CD4-positive, CD25-positive, alpha-beta regulatory T cell (primary cell): ENCODE results near the gene PML. TPM values are rescaled to one million over a fixed set of nuclear protein-coding genes. Genes with fewer than 3 reads are reported as not detected.

Experiments
- ATAC-seq, 2 donors: fragments of 150-1000 bp; cut with Tn5 transposase; one replicate each; pipeline ENCODE4 v1.10.0; 2021; ENCODE audit warnings: low read depth in 2 of 2, moderate number of reproducible peaks in 2 of 2, moderate library complexity in 1 of 2
- DNase-seq, 3 donors: peaks; one replicate each; pipeline versions ENCODE4 v3.0.0 to v3.0.0-alpha.2; 2012 to 2022; ENCODE audit warnings: mixed read lengths in 1 of 3
- H3K27ac ChIP-seq: one replicate; pipeline ENCODE4 v1.7.0; 2013; ENCODE audit warnings: mild to moderate bottlenecking, low read length; ENCODE audit not compliant: insufficient read depth, poor library complexity, severe bottlenecking
- H3K27me3 ChIP-seq: one replicate; pipeline ENCODE4 v1.7.0; 2013; ENCODE audit warnings: low read length; ENCODE audit not compliant: control insufficient read depth, insufficient read depth
- H3K36me3 ChIP-seq: one replicate; pipeline ENCODE4 v1.7.0; 2013; ENCODE audit warnings: mild to moderate bottlenecking, low read length, moderate library complexity; ENCODE audit not compliant: control insufficient read depth, insufficient read depth
- H3K4me1 ChIP-seq: 2 replicates; pipeline ENCODE4 v1.7.0; 2013; ENCODE audit warnings: mild to moderate bottlenecking, low read length; ENCODE audit not compliant: insufficient read depth, control insufficient read depth, poor library complexity, severe bottlenecking
- H3K4me3 ChIP-seq: one replicate; pipeline ENCODE4 v1.7.0; 2013; ENCODE audit warnings: low read depth, mild to moderate bottlenecking, low read length, moderate library complexity
- H3K9me3 ChIP-seq, 2 experiments: 1 replicate in 1 of 2; 2 replicates in 1 of 2; pipeline ENCODE4 v1.7.0; 2013; ENCODE audit warnings: low read length in 2 of 2, mild to moderate bottlenecking in 1 of 2, moderate library complexity in 1 of 2; ENCODE audit not compliant: control insufficient read depth in 2 of 2
- H3K27ac Mint-ChIP-seq, 3 donors: one replicate each; pipeline ENCODE4 v1.8.0; 2020 to 2022; ENCODE audit warnings: mild to moderate bottlenecking in 3 of 3, mixed read lengths in 3 of 3, moderate library complexity in 2 of 3
- H3K27me3 Mint-ChIP-seq: one replicate; pipeline ENCODE4 v1.8.0; 2022; ENCODE audit warnings: mild to moderate bottlenecking, mixed read lengths
- H3K36me3 Mint-ChIP-seq: one replicate; pipeline ENCODE4 v1.8.0; 2020; ENCODE audit warnings: mixed read lengths
- H3K4me1 Mint-ChIP-seq, 4 donors: one replicate each; pipeline ENCODE4 v1.8.0; 2020 to 2022; ENCODE audit warnings: mixed read lengths in 4 of 4, mild to moderate bottlenecking in 1 of 4
- H3K4me3 Mint-ChIP-seq, 4 donors: one replicate each; pipeline ENCODE4 v1.8.0; 2020 to 2022; ENCODE audit warnings: mild to moderate bottlenecking in 4 of 4, mixed read lengths in 4 of 4, moderate library complexity in 3 of 4
- H3K9me3 Mint-ChIP-seq, 7 donors: one replicate each; pipeline ENCODE4 v1.8.0; 2020 to 2022; ENCODE audit warnings: mixed read lengths in 7 of 7, mild to moderate bottlenecking in 3 of 7, moderate library complexity in 2 of 7
- polyA plus RNA-seq, 4 donors: library from polyadenylated mRNA; unstranded; fragments of 300-500 nt; fragmentation: Illumina TruSeq; gene quantifications; one replicate each; pipeline ENCODE4 v1.2.3, GENCODE V29; 2021
- total RNA-seq: library from RNA; stranded (reverse); gene quantifications from one replicate; pipeline ENCODE4 v1.2.3, GENCODE V29; 2022

Gene PML
- total and polyA plus RNA-seq, 5 donors from 2014 or later: 13.7 to 57.6 (median 23.2) TPM

DNA sequence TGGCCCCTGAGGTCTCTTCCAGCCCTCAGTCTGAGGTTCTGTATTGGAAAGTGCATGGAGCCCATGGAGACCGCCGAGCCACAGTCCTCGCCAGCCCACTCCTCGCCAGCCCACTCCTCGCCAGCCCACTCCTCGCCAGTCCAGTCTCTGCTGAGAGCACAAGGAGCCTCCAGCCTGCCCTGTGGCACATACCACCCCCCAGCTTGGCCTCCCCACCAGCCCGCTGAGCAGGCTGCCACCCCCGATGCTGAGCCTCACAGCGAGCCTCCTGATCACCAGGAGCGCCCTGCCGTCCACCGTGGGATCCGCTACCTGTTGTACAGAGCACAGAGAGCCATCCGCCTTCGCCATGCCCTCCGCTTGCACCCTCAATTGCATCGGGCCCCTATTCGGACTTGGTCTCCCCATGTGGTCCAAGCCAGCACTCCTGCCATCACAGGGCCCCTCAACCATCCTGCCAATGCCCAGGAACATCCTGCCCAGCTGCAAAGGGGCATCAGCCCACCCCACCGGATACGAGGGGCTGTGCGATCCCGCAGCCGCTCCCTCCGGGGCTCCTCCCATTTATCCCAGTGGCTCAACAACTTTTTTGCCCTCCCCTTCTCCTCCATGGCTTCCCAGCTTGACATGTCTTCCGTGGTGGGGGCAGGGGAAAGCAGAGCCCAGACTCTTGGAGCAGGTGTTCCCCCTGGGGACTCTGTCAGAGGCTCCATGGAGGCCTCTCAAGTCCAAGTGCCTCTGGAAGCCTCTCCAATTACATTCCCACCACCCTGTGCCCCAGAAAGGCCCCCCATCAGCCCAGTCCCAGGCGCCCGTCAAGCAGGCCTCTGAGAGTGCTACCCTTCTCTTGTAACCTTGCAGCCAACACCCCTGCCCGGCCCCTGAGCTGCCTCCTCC, 40.9 kb downstream of the PML start:
- H3K9me3 ChIP-seq: no peaks in the 10 kb centered on the region
- no peak for DNase-seq
- H3K9me3 Mint-ChIP-seq: no peaks in the 10 kb centered on the region
- no peak overlapping the region for H3K4me3 ChIP-seq
- H3K27ac Mint-ChIP-seq: peak overlapping the region in 1 of 3 donors; percentile 9
- H3K36me3 Mint-ChIP-seq: peaks cover 41% of the 10 kb centered on the region
- no peak overlapping the region for H3K4me3 Mint-ChIP-seq
- H3K36me3 ChIP-seq: peaks cover 68% of the 10 kb centered on the region
- no peaks in the 10 kb centered on the region for H3K27me3 ChIP-seq
- ATAC-seq: no peak
- H3K27me3 Mint-ChIP-seq: no peaks in the 10 kb centered on the region
- no peak overlapping the region for H3K27ac ChIP-seq
- no peaks in the 10 kb centered on the region for H3K4me1 ChIP-seq
- peaks cover 0 to 6% (median 1%) of the 10 kb centered on the region in 4 donors for H3K4me1 Mint-ChIP-seq

DNA sequence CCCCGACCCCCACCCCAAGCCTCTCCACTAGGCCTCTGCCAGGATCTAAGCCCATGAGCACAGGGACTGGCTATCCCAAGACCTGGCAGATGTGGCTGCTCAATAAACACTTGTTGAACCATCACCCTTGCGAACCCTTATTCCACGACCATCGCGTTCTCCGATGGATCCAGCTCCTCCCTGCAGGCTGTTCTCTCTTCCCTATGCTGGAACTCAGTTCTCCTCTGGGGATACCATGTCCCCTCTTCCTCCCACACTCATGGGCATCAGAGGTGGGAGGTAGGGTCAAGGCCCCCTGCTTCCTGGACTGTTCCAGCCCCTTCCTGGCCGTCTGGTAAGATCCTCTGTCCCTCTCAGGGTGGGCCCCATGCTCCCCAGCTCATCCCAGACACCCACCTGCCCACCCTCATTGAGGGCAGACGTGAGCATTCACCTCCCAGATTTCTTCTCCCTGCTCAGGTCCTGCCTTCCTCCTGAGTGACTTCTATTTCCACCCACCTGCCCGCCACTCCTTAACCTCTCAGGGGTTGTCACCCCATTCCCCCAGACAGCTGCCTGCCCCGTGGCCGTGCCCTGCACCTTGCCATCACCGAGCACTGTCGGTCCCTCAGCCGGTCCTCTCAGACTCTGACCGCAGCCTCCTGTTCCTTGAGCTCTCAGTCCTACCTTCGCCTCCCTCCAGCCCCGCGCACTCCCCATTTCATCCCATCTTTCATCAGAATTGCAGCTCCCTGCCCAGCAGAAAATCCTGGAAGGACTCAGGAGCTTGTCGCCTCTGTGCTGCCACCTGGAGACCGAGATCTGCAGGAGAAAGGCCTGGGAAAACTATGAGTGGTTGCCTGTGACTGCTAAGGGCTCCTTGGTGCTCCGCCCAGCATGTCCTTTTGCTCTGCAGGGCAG, 42.0 kb downstream of the PML start:
- Histone ChIP-seq H3K27me3 (no peaks in the 10 kb centered on the region), H3K27ac (no peak overlapping the region), H3K4me3 (no peak overlapping the region), H3K36me3 (peaks cover 65% of the 10 kb centered on the region), H3K9me3 (no peaks in the 10 kb centered on the region), H3K4me1 (no peaks in the 10 kb centered on the region)
- Mint-ChIP-seq H3K4me1 (peaks cover 0 to 4% (median 1%) of the 10 kb centered on the region in 4 donors), H3K27ac (peak overlapping the region in 2 of 3 donors; percentile 25 to 40), H3K4me3 (no peak overlapping the region), H3K9me3 (no peaks in the 10 kb centered on the region), H3K27me3 (no peaks in the 10 kb centered on the region), H3K36me3 (peaks cover 39% of the 10 kb centered on the region)
- no peak for DNase-seq
- no peak for ATAC-seq

DNA sequence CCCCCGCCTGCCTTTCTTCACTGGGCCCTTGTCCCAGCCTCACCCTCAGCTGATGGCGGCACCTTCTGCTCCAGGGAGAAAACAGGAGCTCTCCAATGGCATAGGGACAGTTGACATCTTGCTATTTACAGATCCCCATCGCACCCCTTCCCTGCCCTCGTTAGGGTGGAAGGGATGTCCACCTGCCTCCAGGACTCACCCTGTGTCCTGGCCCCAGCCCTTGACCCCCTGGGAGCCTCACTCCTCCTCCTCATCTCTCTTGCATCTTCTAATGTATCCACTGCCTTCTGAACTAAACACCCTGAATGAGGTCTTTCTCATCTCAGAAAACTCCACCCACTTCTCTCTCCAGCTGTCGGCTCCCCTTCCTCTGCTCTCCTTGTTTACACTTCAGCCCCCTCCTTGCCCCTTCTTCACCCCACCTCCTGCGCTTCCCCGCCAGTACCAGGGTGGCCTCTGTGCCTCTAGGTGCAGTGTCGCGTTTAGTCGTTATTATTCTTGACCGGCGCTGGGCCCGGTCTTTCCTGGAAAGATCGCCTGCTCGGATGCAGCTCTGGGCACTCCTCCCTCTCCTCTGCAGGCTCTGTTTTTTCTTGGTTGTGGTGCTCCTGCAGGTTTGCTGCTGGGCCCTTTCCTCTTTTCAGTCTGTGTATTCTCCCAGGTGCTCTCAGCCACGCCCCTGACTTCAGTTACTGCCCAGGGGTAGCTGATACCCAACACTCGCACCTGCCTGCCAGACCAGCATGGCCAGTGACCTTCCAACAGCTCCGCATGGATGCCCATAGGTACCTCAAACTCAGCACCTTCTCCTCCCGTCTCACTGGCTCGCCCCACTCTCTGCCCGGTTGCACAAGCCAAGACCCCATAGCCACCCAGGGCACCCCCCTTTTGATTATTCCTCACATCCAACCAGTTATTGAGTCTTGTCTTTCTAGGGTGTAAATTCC, 42.9 kb downstream of the PML start:
- no peaks in the 10 kb centered on the region for H3K27me3 ChIP-seq
- no peaks in the 10 kb centered on the region for H3K4me1 ChIP-seq
- no peaks in the 10 kb centered on the region for H3K9me3 ChIP-seq
- ATAC-seq (no peak), DNase-seq (no peak)
- H3K9me3 Mint-ChIP-seq: no peaks in the 10 kb centered on the region
- H3K4me1 Mint-ChIP-seq: peaks cover 0 to 3% (median 0%) of the 10 kb centered on the region in 4 donors
- H3K4me3 ChIP-seq: no peak overlapping the region
- H3K36me3 Mint-ChIP-seq: peaks cover 37% of the 10 kb centered on the region
- H3K27me3 Mint-ChIP-seq: no peaks in the 10 kb centered on the region
- peak overlapping the region in 1 of 3 donors; percentile 90 for H3K27ac Mint-ChIP-seq
- no peak overlapping the region for H3K27ac ChIP-seq
- H3K36me3 ChIP-seq: peaks cover 57% of the 10 kb centered on the region
- no peak overlapping the region for H3K4me3 Mint-ChIP-seq

- Mint-ChIP-seq H3K4me1 (peaks cover 0 to 3% (median 0%) of the 10 kb centered on the region in 4 donors), H3K4me3 (no peak overlapping the region), H3K9me3 (no peaks in the 10 kb centered on the region), H3K27ac (no peak overlapping the region), H3K27me3 (no peaks in the 10 kb centered on the region), H3K36me3 (peaks cover 34% of the 10 kb centered on the region)
- Histone ChIP-seq H3K27ac (no peak overlapping the region), H3K27me3 (no peaks in the 10 kb centered on the region), H3K4me1 (no peaks in the 10 kb centered on the region), H3K9me3 (no peaks in the 10 kb centered on the region), H3K4me3 (no peak overlapping the region), H3K36me3 (peaks cover 47% of the 10 kb centered on the region)
- ATAC-seq (no peak), DNase-seq (no peak)
Observed at GRCh38 chr15:74038707-74039655, 44.5 kb downstream of the PML start.

- Mint-ChIP-seq H3K9me3 (no peaks in the 10 kb centered on the region), H3K36me3 (peaks cover 27% of the 10 kb centered on the region), H3K4me3 (no peak overlapping the region), H3K27ac (no peak overlapping the region), H3K4me1 (peaks cover 0 to 3% (median 0%) of the 10 kb centered on the region in 4 donors), H3K27me3 (no peaks in the 10 kb centered on the region)
- Histone ChIP-seq H3K27ac (no peak overlapping the region), H3K27me3 (no peaks in the 10 kb centered on the region), H3K9me3 (no peaks in the 10 kb centered on the region), H3K36me3 (peaks cover 41% of the 10 kb centered on the region), H3K4me3 (no peak overlapping the region), H3K4me1 (no peaks in the 10 kb centered on the region)
- ATAC-seq (no peak), DNase-seq (no peak)
Observed at GRCh38 chr15:74039656-74040010, 45.1 kb downstream of the PML start.

- ATAC-seq: no peak
- Mint-ChIP-seq H3K4me1 (peaks cover 0 to 3% (median 0%) of the 10 kb centered on the region in 4 donors), H3K27me3 (no peaks in the 10 kb centered on the region), H3K9me3 (no peaks in the 10 kb centered on the region), H3K36me3 (peaks cover 26% of the 10 kb centered on the region), H3K4me3 (no peak overlapping the region), H3K27ac (peak overlapping the region; percentile 22 to 35 (median 30))
- H3K27me3 ChIP-seq: no peaks in the 10 kb centered on the region
- no peak overlapping the region for H3K4me3 ChIP-seq
- DNase-seq: no peak
- H3K4me1 ChIP-seq: no peaks in the 10 kb centered on the region
- H3K9me3 ChIP-seq: no peaks in the 10 kb centered on the region
- H3K27ac ChIP-seq: no peak overlapping the region
- H3K36me3 ChIP-seq: peaks cover 35% of the 10 kb centered on the region
Observed at GRCh38 chr15:74040109-74040850, 45.8 kb downstream of the PML start.
